ENCODE measurements around the gene POFUT2. TPM values are rescaled to one million over a fixed set of nuclear protein-coding genes. Genes with fewer than 3 reads are reported as not detected.

POFUT2 gene
- total RNA-seq, 2 experiments from 2014 or later: 17.0 to 20.5 TPM

- intact Hi-C loops (cut with micrococcal nuclease; ENCODE audit: unreplicated experiment): no loop called here
- no peak overlapping the region for H3K4me2 ChIP-seq (ENCODE audit: low read length)
- H4K20me1 ChIP-seq (ENCODE audit: insufficient read depth, low read length): no peaks in the 10 kb centered on the region
- no peaks in the 10 kb centered on the region for H3K36me3 ChIP-seq (ENCODE audit: insufficient read depth, low read length)
- TF ChIP-seq CTCF (conservative IDR thresholded peaks at IDR 0.05; ENCODE audit: low read length) (no peak), EZH2phosphoT487 (IDR thresholded peaks at IDR 0.05; ENCODE audit: borderline replicate concordance, low read depth, low read length) (no peak)
- DNase-seq (ENCODE audit: low spot score): no peak
- no peak overlapping the region for H3K4me3 ChIP-seq (ENCODE audit: low read depth, low read length, poor library complexity, severe bottlenecking)
- H3K9me2 ChIP-seq (ENCODE audit: insufficient read depth, low read length): no peaks in the 10 kb centered on the region
- POLR2A ChIA-PET: no interaction called here
- no peak overlapping the region for H2AFZ ChIP-seq (ENCODE audit: low read length)
- BruUV-seq (replicated peaks): no TSS peak
- H3K27ac ChIP-seq (ENCODE audit: low read depth, low read length, poor library complexity, severe bottlenecking): no peak overlapping the region
- no peaks in the 10 kb centered on the region for H3K4me1 ChIP-seq (ENCODE audit: insufficient read depth, low read length, poor library complexity, severe bottlenecking)
- CTCF ChIA-PET (ENCODE audit: unreplicated experiment): no interaction called here
- no peaks in the 10 kb centered on the region for H3K9me3 ChIP-seq (ENCODE audit: low read length)
- no peaks in the 10 kb centered on the region for H3K79me2 ChIP-seq (ENCODE audit: insufficient read depth, low read depth, low read length)
Measured at GRCh38 chr21:45306453-45306831, 18.7 kb upstream of the POFUT2 start.

- H3K4me2 ChIP-seq (ENCODE audit: low read length): no peak overlapping the region
- CTCF ChIA-PET (ENCODE audit: unreplicated experiment): interaction anchor here (0.5 kb wide), 1 partner anchor 579 kb away, joined by 3 read pairs; no protein-coding TSS in a partner anchor
- intact Hi-C loops (cut with micrococcal nuclease; ENCODE audit: unreplicated experiment): no loop called here
- H3K36me3 ChIP-seq (ENCODE audit: insufficient read depth, low read length): no peaks in the 10 kb centered on the region
- H3K9me3 ChIP-seq (ENCODE audit: low read length): no peaks in the 10 kb centered on the region
- no peak overlapping the region for H2AFZ ChIP-seq (ENCODE audit: low read length)
- no peak for TF ChIP-seq CTCF (conservative IDR thresholded peaks at IDR 0.05; ENCODE audit: low read length)
- no peak for TF ChIP-seq EZH2phosphoT487 (IDR thresholded peaks at IDR 0.05; ENCODE audit: borderline replicate concordance, low read depth, low read length)
- H4K20me1 ChIP-seq (ENCODE audit: insufficient read depth, low read length): no peaks in the 10 kb centered on the region
- H3K79me2 ChIP-seq (ENCODE audit: insufficient read depth, low read depth, low read length): no peaks in the 10 kb centered on the region
- H3K9me2 ChIP-seq (ENCODE audit: insufficient read depth, low read length): no peaks in the 10 kb centered on the region
- DNase-seq (ENCODE audit: low spot score): no peak
- no peak overlapping the region for H3K27ac ChIP-seq (ENCODE audit: low read depth, low read length, poor library complexity, severe bottlenecking)
- no peak overlapping the region for H3K4me3 ChIP-seq (ENCODE audit: low read depth, low read length, poor library complexity, severe bottlenecking)
- no TSS peak for BruUV-seq (replicated peaks)
- POLR2A ChIA-PET: no interaction called here
- no peaks in the 10 kb centered on the region for H3K4me1 ChIP-seq (ENCODE audit: insufficient read depth, low read length, poor library complexity, severe bottlenecking)
Measured at GRCh38 chr21:45305836-45306235, 18.1 kb upstream of the POFUT2 start.

- no peak overlapping the region for H3K27ac ChIP-seq (ENCODE audit: low read depth, low read length, poor library complexity, severe bottlenecking)
- TF ChIP-seq CTCF (conservative IDR thresholded peaks at IDR 0.05; ENCODE audit: low read length) (no peak), EZH2phosphoT487 (IDR thresholded peaks at IDR 0.05; ENCODE audit: borderline replicate concordance, low read depth, low read length) (no peak)
- no peaks in the 10 kb centered on the region for H4K20me1 ChIP-seq (ENCODE audit: insufficient read depth, low read length)
- H3K36me3 ChIP-seq (ENCODE audit: insufficient read depth, low read length): no peaks in the 10 kb centered on the region
- H3K4me1 ChIP-seq (ENCODE audit: insufficient read depth, low read length, poor library complexity, severe bottlenecking): no peaks in the 10 kb centered on the region
- H3K4me3 ChIP-seq (ENCODE audit: low read depth, low read length, poor library complexity, severe bottlenecking): no peak overlapping the region
- H2AFZ ChIP-seq (ENCODE audit: low read length): no peak overlapping the region
- BruUV-seq (replicated peaks): no TSS peak
- H3K9me3 ChIP-seq (ENCODE audit: low read length): no peaks in the 10 kb centered on the region
- ChIA-PET POLR2A (no interaction called here), CTCF (ENCODE audit: unreplicated experiment) (interaction anchor here (0.5 kb wide), 1 partner anchor 580 kb away, joined by 3 read pairs; no protein-coding TSS in a partner anchor)
- no peak overlapping the region for H3K4me2 ChIP-seq (ENCODE audit: low read length)
- no peak for DNase-seq (ENCODE audit: low spot score)
- H3K79me2 ChIP-seq (ENCODE audit: insufficient read depth, low read depth, low read length): no peaks in the 10 kb centered on the region
- intact Hi-C loops (cut with micrococcal nuclease; ENCODE audit: unreplicated experiment): no loop called here
- H3K9me2 ChIP-seq (ENCODE audit: insufficient read depth, low read length): no peaks in the 10 kb centered on the region
Measured at GRCh38 chr21:45304945-45305344, 17.2 kb upstream of the POFUT2 start.
